SH-SY5Y (cell line): ENCODE data around the gene KLK14.

Experiments used
- GATA2 ChIP-seq: IDR thresholded peaks from 2 replicates; pipeline ENCODE4 v1.6.1; 2011; ENCODE audit warnings: mild to moderate bottlenecking, low read depth, low read length
- GATA3 ChIP-seq: IDR thresholded peaks from 2 replicates; pipeline ENCODE4 v1.6.1; 2011; ENCODE audit warnings: low read depth, mild to moderate bottlenecking, low read length, moderate library complexity

GRCh38 chr19:51091895-51092873, 9.5 kb upstream of the KLK14 start:
- no peak for TF ChIP-seq GATA3
- no peak for TF ChIP-seq GATA2
